ENCODE data around the gene KCNMA1.

Gene KCNMA1

GRCh38 chr10:77513220-77513619 lies 124.4 kb downstream of the KCNMA1 start:
- H3K27ac ChIP-seq, result peak overlapping the region; percentile 45
- TF ChIP-seq CTCF (IDR thresholded peaks at IDR 0.05) (no peak), ZFX (IDR thresholded peaks at IDR 0.05; ENCODE audit: borderline replicate concordance) (no peak)

GRCh38 chr10:77512219-77512578 lies 125.4 kb downstream of the KCNMA1 start:
- peak overlapping the region; percentile 59 for H3K27ac ChIP-seq
- no peak for TF ChIP-seq ZFX (IDR thresholded peaks at IDR 0.05; ENCODE audit: borderline replicate concordance)
- TF ChIP-seq CTCF (IDR thresholded peaks at IDR 0.05), result no peak

GRCh38 chr10:77511498-77512218 lies 126.0 kb downstream of the KCNMA1 start:
- H3K27ac ChIP-seq, result peak overlapping the region; percentile 59
- no peak for TF ChIP-seq CTCF (IDR thresholded peaks at IDR 0.05)
- no peak for TF ChIP-seq ZFX (IDR thresholded peaks at IDR 0.05; ENCODE audit: borderline replicate concordance)

- TF ChIP-seq CTCF (IDR thresholded peaks at IDR 0.05) (no peak), ZFX (IDR thresholded peaks at IDR 0.05; ENCODE audit: borderline replicate concordance) (no peak)
- H3K27ac ChIP-seq, result peak overlapping the region; percentile 59
Observed at GRCh38 chr10:77510695-77511094, 126.9 kb downstream of the KCNMA1 start.

GRCh38 chr10:77510294-77510693 lies 127.3 kb downstream of the KCNMA1 start:
- no peak for TF ChIP-seq ZFX (IDR thresholded peaks at IDR 0.05; ENCODE audit: borderline replicate concordance)
- no peak for TF ChIP-seq CTCF (IDR thresholded peaks at IDR 0.05)
- peak overlapping the region; percentile 59 for H3K27ac ChIP-seq

- TF ChIP-seq ZFX (IDR thresholded peaks at IDR 0.05; ENCODE audit: borderline replicate concordance) (no peak), CTCF (IDR thresholded peaks at IDR 0.05) (no peak)
- H3K27ac ChIP-seq, result peak overlapping the region; percentile 59
Observed at GRCh38 chr10:77509391-77509790, 128.2 kb downstream of the KCNMA1 start.

GRCh38 chr10:77507291-77507880 lies 130.2 kb downstream of the KCNMA1 start:
- TF ChIP-seq ZFX (IDR thresholded peaks at IDR 0.05; ENCODE audit: borderline replicate concordance) (no peak), CTCF (IDR thresholded peaks at IDR 0.05) (no peak)
- H3K27ac ChIP-seq, result peak overlapping the region; percentile 74

All from 22Rv1 (cell line).